Stimulated activated CD8-positive, alpha-beta memory T cell treated with anti-CD3 and anti-CD28 coated beads, Interleukin-15, amount 100 ng/mL, for 24 hours (primary cell): Measurements from ENCODE around the gene GPR55.

ENCODE experiments used
- DNase-seq: peaks from one replicate; pipeline ENCODE4 v3.0.0-alpha.2; 2020; ENCODE audit warnings: low read depth

Gene GPR55

DNA sequence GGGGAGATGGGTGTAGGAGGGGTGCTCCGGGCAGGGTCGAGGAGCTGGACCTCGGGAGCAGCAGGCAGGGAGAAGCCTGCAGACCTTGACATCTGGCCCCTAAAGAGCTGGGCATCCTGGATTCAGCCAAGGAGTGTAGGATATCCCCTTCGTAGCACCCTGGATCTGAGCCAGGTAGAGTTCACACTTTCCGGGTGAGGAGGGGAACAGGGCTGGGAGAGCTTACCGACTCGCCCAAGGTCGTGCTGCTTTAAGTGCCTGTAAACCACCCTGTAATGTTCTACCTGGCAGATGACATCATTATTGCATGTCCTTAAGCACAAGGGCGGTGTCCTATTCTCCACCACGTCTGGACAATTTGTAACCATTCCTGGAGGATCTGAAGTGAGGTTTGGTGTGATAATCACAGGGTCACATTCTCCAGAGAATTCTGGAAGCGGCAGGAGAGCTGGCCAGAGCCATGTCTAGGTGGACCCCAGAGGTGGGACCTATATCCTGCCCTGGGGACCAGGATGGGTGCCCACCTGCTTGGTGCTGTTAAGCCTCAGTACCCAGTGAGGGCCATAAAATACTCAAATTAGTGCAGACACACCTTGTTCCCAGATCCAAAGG is 45.7 kb downstream of the GPR55 start:
- DNase-seq: no peak

DNA sequence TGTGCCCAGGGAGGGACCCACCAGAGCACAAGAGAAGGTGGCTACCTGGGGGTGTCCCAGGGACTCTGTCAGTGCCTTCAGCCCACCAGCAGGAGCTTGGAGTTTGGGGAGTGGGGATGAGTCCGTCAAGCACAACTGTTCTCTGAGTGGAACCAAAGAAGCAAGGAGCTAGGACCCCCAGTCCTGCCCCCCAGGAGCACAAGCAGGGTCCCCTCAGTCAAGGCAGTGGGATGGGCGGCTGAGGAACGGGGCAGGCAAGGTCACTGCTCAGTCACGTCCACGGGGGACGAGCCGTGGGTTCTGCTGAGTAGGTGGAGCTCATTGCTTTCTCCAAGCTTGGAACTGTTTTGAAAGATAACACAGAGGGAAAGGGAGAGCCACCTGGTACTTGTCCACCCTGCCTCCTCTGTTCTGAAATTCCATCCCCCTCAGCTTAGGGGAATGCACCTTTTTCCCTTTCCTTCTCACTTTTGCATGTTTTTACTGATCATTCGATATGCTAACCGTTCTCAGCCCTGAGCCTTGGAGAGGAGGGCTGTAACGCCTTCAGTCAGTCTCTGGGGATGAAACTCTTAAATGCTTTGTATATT is 46.3 kb downstream of the GPR55 start:
- DNase-seq: no peak

DNA sequence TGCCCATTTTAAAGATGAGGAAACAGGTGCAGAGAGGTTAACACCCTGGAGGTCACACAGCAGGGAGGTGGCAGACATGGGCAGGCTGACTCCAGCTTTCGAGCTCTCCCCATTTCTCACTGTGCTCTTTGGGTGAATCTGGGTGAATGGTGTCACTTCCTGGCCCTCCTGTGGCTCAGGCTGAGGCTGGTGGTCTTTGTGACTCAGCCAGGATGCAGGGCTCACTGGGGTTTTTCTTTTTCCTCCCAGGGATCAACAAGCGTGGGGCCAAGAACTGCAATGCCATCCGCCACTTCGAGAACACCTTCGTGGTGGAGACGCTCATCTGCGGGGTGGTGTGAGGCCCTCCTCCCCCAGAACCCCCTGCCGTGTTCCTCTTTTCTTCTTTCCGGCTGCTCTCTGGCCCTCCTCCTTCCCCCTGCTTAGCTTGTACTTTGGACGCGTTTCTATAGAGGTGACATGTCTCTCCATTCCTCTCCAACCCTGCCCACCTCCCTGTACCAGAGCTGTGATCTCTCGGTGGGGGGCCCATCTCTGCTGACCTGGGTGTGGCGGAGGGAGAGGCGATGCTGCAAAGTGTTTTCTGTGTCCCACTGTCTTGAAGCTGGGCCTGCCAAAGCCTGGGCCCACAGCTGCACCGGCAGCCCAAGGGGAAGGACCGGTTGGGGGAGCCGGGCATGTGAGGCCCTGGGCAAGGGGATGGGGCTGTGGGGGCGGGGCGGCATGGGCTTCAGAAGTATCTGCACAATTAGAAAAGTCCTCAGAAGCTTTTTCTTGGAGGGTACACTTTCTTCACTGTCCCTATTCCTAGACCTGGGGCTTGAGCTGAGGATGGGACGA is 47.1 kb downstream of the GPR55 start:
- DNase-seq: no peak

DNA sequence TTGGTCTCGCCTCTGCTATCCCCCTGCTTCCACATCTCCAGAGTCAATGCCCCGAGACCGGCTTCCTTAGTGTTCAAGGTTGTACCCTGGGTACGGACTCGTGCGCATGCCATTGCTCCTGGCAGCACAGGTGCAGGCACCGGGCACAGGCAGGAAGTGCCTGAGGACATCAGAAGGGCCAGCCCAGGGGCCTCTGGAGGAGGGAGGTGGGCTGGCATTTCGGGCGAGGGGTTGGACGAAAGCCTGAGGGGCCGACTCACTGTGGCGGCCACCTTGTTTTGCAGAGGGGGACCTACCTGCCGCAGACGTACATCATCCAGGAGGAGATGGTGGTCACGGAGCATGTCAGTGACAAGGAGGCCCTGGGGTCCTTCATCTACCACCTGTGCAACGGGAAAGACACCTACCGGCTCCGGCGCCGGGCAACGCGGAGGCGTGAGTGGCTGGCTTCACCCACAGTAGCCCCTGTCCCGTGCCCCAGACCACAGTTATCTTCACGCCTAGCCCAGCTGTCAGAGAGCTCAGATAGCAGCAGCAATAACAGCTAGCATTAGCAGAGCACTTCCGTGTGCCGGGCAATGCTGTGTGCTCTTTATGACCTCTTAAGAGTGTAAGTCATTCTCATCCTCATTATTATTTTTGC is 47.8 kb downstream of the GPR55 start:
- no peak for DNase-seq

DNA sequence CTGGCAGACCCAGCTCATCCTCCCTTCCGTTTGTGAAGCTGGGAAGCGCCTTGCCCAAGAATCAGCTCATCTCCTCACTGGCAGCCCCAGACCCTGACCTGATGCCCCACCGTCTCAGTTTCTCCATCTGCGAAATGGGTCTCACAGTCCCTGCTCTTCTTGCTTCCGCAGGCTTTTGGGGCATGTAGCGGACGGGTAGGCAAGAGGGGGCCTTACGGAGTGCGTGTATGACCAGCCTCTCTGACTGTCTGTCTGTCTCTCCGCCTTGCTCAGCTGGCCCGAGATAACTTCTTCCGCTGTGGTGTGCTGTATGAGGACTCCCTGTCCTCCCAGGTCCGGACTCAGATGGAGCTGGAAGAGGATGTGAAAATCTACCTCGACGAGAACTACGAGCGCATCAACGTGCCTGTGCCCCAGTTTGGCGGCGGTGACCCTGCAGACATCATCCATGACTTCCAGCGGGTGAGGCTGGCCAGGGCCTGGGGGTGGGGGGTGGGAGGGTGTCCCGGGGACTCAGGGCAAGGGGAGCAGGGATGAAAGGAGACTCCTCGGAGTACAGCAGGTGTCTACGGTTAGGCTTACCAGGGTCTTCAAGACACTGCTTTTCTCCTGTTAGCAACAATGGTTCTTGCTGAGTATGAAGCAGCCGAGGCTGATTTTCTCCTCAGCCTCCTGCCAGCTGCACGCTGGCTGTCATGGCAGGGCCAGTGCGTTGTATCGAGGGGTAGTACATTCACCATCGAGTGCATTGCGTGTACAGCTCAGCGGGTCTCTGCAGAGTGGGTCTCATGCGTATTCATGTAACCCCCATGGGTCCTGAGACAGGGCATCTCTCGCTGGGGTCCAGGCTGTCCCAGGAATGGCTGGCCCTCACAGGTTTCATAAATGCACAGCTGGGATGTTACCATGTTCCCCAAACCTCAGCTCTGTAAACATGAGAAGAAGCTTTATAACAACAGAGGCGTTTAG is 49.4 kb downstream of the GPR55 start:
- DNase-seq: no peak

DNA sequence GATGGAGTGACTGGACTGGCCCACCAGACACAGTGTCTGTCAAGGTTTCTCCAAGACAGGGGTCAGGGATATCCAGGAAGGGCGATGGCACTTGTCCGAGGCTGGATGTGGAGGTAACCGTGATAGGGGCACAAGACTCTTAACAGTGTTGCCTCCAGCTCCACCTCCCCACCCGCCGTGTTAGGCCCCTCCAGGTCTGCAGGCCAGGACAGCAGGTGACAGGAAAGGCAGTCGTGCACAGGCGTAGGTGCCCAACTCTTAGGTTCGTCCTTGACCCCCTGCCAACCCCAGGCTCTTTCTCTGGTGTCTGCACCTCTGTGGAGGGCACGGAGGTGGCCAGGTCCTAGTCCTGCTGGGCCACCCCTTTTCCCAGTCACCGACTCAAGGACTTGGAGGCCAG is 50.2 kb downstream of the GPR55 start:
- no peak for DNase-seq

DNA sequence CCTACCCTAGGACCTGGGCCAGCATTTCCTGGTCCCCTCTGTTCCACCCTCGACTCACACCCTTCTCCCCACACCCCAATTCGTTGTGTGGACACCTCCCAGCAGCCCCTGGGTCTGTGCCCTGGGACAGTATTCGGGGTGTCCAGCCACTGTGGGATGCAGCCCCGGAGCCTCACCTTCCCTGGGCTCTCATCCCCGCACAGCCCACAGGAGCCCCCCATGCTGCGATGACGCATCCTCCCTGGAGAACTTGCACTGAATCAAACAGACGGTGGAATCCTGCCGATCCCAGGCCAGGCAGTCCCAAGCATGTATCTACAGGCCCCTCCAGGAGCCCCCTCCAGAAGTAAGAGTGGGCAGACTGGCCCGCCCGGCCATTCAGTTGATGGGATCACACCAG is 50.6 kb downstream of the GPR55 start:
- no peak for DNase-seq

DNA sequence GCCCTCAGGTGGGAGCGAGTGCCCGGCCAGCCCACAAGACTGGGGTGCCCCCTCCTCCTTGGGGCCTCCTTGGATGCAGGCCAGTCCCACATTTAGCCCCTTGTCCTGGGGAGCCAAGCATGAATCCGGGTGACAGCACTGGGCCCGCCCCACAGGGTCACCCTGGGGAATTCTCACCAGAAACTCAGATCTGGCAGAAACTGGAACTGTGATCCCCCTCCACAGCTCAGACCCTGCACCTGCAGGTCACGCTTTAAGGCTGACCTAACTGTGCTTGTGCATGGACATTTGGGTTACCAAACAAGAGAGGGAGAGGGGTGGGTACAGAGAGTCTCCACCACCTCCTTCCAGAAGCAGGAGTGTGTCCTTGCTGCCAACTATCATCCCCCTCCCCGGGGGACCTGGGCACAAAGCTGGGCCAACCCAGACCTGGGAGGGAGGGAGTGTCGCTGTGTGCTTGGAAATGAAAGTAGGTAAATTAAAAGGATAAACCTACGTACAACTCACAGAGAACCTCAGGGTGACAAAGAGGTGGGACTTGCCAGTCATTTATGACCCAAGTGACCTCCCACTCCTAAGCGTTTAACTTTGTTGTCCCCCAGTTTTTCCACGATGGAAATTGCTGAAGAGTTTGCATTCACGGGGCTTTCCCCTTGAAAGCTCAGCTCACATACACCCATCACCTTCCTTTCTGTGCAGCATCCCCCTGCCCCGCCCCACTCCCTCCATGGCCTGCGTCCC is 51.2 kb downstream of the GPR55 start:
- no peak for DNase-seq

DNA sequence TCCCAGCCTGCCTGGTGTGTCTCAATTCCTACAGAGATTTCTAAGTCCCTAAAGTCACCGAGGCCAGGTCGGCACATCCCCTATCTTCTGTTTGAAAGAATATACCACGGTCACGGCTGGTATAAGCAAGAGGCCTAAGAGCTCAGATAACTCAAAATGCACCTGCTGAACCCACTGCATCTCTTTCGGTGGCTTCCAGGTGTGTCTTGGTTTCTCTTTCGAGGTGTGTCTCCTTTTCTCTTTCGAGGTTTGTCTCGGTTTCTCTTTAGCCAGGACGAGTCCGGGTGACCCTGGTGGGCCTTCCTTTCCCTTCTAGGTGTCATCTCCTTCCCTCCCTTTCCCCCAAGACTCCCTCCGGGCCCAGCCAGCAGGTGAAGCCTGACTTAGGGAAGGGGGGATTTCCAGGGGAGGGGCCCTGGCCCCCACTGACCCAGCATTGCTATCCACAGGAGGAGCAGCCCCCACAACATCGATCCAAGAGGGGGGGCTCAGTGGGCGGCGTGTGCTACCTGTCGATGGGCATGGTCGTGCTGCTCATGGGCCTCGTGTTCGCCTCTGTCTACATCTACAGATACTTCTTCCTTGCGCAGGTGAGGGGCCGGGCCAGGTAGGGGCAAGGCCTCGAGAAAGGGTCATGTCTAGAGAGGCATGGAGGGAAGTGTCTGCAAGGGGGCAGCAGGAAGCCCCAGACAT is 51.9 kb downstream of the GPR55 start:
- DNase-seq: no peak

DNA sequence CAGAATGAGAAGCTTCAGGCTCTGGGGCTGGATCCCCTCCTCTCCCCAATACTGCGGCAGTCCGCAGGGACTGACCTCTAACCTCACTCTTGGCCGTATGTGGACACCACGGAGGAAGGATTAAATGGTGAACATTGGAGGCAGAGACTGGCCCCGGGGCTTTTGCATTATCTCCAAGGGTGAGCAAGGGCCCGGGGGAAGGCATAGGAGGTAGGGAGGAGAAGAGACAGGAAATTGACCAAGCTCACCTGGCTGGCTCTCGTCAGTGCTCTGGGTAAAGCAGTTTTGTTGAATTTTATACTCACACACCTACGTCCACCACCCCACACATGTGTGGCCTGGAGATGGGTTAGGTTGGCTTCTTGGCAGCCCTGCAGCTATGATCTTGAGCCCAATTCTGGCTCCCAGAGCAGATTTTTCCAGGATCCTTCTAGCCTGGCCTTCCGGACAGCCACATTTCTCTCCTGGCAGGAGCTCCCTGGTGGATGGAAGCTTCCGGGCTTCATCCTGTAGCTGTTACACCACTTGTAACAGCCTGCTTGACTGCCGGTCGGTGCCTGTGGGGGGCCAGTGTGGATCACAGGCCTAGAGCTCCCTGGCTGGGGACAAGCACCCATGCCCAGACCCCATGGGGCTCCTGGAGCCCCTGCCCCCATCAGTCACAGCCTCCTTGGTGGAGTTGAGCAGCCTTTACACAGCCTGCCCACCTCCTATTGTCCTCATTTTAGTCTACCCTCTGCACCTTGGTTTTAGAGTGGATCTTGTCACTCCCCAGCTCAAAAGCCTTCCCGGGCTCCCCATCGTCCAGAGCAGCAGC is 52.7 kb downstream of the GPR55 start:
- DNase-seq: no peak

DNA sequence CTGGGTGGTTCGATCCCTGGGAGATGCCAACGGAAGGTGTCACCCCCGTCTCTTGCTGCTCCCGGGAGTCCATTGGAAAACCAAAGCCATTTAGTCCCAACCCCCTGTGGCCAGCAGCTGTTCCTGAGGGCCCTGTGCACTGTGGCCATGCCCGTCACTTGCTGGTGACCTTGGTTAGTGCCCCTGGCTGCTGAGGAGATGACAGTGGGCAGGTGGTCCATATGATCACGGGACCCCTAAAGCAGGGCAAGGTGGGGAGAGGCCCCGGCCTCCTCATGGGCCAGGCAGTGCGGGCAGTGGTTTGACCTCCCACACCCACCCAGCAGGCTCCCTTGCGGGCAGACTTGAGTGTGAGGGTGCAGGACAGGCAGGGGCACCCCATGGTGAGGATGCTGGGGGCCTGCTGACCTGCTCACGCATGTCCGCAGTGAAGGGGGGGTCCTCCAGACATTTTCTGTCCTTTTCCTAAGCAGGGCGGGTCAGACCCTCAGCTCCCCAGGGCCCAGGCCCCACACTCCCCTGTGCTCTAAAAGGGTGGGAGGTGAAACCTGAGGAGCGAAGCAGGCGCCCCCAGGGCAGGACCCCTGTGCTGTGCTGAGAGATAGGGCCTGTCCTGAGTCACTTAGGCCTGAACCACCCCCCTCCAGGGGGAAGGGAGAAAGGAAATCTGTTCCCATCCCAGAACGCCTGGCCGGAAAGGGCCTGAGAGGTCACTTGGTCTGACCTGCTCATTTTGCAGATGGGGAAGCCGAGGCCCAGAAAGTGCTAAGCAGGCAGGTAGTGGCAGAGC is 53.5 kb downstream of the GPR55 start:
- DNase-seq: no peak

DNA sequence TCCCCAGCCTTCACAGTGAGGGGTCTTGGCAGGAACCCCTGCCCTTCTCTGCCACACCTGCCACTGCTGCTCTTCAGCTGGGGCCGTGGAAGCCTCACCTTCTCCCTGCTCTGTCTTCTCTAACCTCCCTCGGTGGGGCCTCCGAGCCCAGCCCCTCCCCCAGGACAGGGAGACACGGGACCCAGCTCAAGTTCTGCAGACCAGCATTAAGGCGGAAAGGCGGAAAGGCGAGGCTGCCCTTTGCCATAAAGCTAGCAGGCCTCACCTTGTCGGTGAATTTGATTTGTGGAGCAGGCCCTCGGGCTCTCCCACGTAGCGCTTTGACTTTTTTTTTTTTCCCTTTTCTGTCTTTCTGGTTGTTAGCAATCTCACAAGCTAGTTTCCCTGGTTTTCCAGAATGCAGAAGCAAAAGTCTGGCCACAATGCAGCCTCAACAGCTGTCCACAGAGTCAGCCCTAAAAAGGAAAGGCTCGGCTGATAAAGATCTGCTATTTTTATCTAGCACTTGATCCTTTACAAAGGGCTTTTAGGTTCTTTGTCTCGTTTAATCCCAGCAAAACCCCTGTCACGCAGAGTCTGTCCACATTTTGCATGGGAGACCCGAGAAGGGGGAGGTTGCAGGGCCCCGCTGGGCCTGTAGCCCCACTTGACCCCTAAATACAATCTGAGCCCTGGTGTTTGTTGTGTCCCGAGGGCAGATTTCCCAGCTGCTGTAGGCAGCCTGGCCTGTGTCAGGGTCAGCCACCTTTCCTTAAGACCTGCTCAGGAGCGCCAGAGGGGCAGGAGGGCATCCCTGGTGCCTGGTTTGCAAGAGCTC is 54.3 kb downstream of the GPR55 start:
- no peak for DNase-seq

DNA sequence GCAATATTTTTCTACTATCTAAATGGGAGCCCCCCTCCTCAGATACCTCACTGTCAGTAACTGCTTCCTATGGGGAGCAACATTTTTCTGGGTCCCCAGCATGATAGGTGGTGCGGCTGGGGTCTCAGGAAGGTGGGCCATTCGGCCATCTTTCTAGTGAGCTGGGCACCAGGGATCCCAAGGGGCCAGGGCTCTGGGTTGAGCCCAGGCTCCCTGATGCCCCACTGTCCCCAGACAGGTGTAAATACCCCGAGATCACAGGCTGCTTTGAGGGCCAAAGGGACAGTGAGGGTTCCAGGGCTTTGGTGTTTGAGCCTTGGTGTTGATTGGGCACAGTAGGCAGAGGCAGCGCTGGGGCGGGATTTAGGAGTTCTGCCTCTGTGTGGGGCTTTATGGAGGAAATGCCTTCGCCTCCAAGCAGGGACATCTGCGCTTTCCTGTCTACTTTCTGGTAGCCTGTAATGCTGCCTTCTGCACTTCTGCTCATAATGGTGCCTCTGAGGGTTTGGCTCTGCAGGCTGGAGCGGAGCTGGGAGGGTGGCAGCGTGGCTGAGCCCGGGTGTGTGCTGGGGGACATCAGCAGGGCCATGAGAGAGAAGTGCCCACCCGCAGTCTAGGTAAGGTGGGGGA is 55.0 kb downstream of the GPR55 start:
- DNase-seq: no peak

DNA sequence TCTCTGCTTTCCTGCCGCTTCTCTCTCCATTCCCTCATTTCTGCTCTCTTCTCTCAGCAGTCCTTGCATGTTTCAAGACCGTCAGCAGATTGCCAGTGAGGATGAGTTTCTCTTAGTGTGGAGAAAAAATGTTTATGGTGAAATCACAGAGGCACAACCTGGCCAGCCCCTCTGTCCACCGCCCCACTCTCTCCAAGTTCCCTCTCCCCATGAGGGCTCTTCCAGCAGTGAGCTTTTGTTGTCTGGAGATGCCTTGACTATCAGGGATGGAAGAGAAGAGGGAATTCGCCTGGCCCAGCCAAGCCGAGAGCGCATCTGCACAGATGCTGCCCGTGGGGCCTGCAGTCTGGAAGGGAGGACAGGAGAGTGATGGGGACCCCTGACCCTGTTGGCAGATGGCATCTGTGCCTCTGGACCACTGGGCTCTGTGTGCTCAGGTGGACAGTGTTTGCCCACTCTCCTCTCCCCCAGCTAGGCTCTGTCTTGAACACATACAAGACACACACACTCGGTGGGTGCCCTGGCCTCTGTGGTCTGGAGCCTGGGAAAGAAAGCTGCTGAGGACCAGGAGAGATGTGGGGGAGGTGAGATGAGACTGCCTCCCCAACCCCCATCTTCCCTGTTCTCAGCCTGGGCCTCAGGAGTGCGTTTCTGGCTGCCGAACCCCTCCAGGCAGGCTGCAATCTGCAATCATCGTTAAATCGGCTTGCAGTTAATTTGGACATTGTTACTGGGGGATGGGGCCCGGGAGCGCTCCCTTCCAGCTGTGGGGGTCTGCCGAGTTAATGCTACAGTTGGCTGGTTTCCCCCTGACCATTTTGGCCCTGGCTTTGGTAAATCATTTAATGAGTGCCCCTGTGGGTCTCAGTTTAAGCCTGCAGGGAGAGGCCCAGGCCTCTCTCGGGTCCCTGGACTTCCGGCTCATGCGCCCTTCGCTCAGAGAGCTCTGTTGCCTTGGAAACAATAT is 55.8 kb downstream of the GPR55 start:
- DNase-seq: no peak

DNA sequence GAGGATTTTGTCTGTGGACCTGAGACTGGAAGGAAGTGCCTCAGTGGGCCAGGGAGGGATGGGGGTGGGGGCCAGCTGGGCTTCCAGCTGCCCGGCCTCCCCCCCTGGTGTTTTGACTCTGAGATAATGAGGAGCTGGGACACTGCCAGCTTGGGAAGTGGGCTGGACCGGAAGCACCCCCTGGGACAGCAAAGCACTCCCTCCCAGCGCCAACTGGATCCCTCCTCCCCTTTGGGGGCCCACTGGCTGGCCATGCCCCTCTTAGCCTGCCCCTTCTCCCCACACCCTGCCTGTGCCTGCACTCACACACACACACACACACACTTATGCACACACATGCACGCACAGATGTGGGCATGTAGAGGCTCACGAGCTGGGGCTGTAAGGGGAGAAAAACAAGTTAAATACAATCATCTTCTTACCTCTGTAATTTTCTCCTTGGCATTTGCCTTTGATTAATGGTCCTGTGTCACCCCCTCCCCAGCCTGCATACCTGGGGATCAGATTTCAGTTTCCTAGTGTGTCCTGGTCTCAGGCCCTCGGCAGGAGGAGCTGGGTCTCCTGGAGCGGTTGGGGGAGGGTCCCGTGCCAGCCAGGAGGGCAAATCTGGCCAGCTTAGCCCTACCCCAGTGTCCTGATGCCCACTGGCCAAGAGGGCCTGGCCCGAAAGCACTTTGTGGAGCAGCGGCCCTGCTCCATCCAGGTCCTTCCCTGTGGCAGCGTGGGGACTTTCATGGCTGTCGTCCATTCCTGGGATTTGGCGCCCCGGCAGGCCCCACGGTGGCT is 56.7 kb downstream of the GPR55 start:
- DNase-seq: no peak
